Sigmoid colon (tissue), 7 donors: ENCODE measurements around the gene ATP12A. TPM values are rescaled to one million over a fixed set of nuclear protein-coding genes. Genes with fewer than 3 reads are reported as not detected.

Experiments used
- DNase-seq: peaks from one replicate; pipeline ENCODE4 v3.0.0-alpha.2; 2019
- H3K27ac ChIP-seq, 4 donors: fragments of 200-600 bp; sonication (generic); one replicate each; pipeline ENCODE4 v1.5.1; 2016 to 2019; ENCODE audit warnings: mild to moderate bottlenecking in 1 of 4
- H3K27me3 ChIP-seq, 3 donors: fragments of 200-600 bp; sonication (generic); one replicate each; pipeline ENCODE4 v1.5.1; 2019; ENCODE audit warnings: mild to moderate bottlenecking in 1 of 3
- H3K36me3 ChIP-seq, 4 donors: fragments of 200-600 bp; sonication (generic); one replicate each; pipeline ENCODE4 v1.5.1; 2016 to 2019
- H3K4me1 ChIP-seq, 4 donors: fragments of 200-600 bp; sonication (generic); one replicate each; pipeline ENCODE4 v1.5.1; 2017 to 2019
- H3K4me3 ChIP-seq, 4 donors: fragments of 200-600 bp; sonication (generic); one replicate each; pipeline ENCODE4 v1.5.1; 2017 to 2019; ENCODE audit warnings: mild to moderate bottlenecking in 2 of 4, moderate library complexity in 1 of 4
- H3K9me3 ChIP-seq, 4 donors: fragments of 200-600 bp in 3 of 4; sonication (generic) in 3 of 4; one replicate each; pipeline versions ENCODE4 v1.5.1 to v1.6.1; 2013 to 2019
- EP300 ChIP-seq, 4 donors: sonication (generic); formaldehyde crosslinking; IDR thresholded peaks; one replicate each; pipeline ENCODE4 v1.6.1; 2017; ENCODE audit warnings: antibody characterized with exemption in 4 of 4
- POLR2A ChIP-seq, 2 donors: fragments of 450-650 bp; IDR thresholded peaks; one replicate each; pipeline ENCODE4 v1.6.1; 2016; ENCODE audit warnings: antibody characterized with exemption in 2 of 2, mild to moderate bottlenecking in 2 of 2, moderate library complexity in 2 of 2
- POLR2AphosphoS5 ChIP-seq, 4 donors: sonication (generic); formaldehyde crosslinking; IDR thresholded peaks; one replicate each; pipeline ENCODE4 v1.6.1; 2017; ENCODE audit warnings: antibody characterized with exemption in 4 of 4
- WGBS, 2 donors: extraction: QIAGEN DNeasy Blood & Tissue Kit; methylation state at CpG; one replicate each; pipeline ENCODE4 v1.1.7; 2013; 5-methylcytosine and 5-hydroxymethylcytosine counted together
- intact Hi-C: fragments of 100-400 bp; cut with DNase I; formaldehyde crosslinking; loops from one replicate; pipeline ENCODE4 v1.15.1; 2023
- polyA plus RNA-seq, 3 donors: library from polyadenylated mRNA; stranded (reverse); fragments of 200-250 nt; gene quantifications; one replicate each; pipeline ENCODE4 v1.2.3, GENCODE V29; 2013
- total RNA-seq, 4 donors: library from RNA; depleted of rRNA; stranded (reverse); fragments of >200 nt; gene quantifications; one replicate each; pipeline ENCODE4 v1.1.0, GENCODE V29; 2016
- TF ChIP-seq, protein P1 (sequence below), 4 experiments: fragments of 450-650 bp in 3 of 4; fragments of 200-600 bp in 1 of 4; IDR thresholded peaks; one replicate each; pipeline ENCODE4 v1.5.1; 2016 to 2019; ENCODE audit warnings: antibody characterized with exemption in 4 of 4, mild to moderate bottlenecking in 3 of 4, moderate library complexity in 2 of 4
- donor health status: healthy with polysubstance abuse.
- donor health status: Bipolar disorder and iron deficiency.
- donor health status: healthy.

Gene ATP12A
- total and polyA plus RNA-seq, 7 donors = not detected

DNA sequence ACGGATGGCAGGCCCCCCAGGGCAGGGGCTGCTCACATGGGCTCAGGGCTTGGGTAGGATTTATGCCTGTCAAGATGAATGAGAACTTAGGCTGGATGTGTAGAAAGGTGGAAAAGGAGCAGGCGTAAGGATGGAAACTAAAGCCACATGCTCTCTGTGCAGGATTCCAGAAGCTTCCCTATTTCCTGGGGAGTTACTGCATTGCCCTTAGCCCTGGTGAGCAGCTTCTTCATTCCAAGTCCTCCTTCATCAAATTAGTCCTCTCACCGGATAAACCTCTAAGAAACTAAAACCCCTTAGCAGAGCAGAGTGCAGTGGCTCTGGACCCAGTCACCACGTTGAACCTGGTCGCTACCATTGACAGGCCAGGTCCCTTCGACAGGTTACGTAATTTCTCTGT lies 7.4 kb downstream of the ATP12A start:
- intact Hi-C loops = no loop called here
- H3K9me3 ChIP-seq = no peaks in the 10 kb centered on the region
- H3K4me3 ChIP-seq = no peak overlapping the region
- 88 to 89% methylated on average over 7 of the region's 7 CpGs for WGBS, 2 donors
- H3K4me1 ChIP-seq = no peaks in the 10 kb centered on the region
- H3K27me3 ChIP-seq = no peaks in the 10 kb centered on the region
- no peak for TF ChIP-seq POLR2AphosphoS5 (IDR thresholded peaks at IDR 0.05)
- TF ChIP-seq, protein P1, sequence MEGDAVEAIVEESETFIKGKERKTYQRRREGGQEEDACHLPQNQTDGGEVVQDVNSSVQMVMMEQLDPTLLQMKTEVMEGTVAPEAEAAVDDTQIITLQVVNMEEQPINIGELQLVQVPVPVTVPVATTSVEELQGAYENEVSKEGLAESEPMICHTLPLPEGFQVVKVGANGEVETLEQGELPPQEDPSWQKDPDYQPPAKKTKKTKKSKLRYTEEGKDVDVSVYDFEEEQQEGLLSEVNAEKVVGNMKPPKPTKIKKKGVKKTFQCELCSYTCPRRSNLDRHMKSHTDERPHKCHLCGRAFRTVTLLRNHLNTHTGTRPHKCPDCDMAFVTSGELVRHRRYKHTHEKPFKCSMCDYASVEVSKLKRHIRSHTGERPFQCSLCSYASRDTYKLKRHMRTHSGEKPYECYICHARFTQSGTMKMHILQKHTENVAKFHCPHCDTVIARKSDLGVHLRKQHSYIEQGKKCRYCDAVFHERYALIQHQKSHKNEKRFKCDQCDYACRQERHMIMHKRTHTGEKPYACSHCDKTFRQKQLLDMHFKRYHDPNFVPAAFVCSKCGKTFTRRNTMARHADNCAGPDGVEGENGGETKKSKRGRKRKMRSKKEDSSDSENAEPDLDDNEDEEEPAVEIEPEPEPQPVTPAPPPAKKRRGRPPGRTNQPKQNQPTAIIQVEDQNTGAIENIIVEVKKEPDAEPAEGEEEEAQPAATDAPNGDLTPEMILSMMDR (IDR thresholded peaks at IDR 0.05) = no peak
- no peak for TF ChIP-seq POLR2A (IDR thresholded peaks at IDR 0.05)
- no peak for TF ChIP-seq EP300 (IDR thresholded peaks at IDR 0.05)
- no peaks in the 10 kb centered on the region for H3K36me3 ChIP-seq
- no peak overlapping the region for H3K27ac ChIP-seq
- no peak for DNase-seq

DNA sequence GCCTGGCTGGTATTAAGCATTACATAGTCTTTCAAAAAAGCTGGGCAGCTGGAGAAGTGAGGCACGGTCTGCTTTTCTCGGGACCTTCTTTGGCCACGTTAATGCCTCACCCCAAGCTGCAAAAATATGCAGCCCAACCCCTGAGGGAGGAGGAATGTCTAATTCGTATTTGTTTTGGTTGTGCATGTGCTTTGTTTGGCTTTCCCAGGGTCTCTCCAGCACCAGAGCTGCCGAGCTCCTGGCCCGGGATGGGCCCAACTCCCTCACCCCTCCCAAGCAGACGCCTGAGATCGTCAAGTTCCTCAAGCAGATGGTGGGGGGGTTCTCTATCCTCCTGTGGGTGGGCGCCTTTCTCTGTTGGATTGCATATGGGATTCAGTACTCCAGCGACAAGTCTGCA lies 7.9 kb downstream of the ATP12A start:
- H3K36me3 ChIP-seq = no peaks in the 10 kb centered on the region
- TF ChIP-seq EP300 (IDR thresholded peaks at IDR 0.05) (no peak), POLR2AphosphoS5 (IDR thresholded peaks at IDR 0.05) (no peak), POLR2A (IDR thresholded peaks at IDR 0.05) (no peak)
- TF ChIP-seq, protein P1 (IDR thresholded peaks at IDR 0.05) = no peak
- no peak overlapping the region for H3K4me3 ChIP-seq
- 43 to 54% methylated on average over 10 of the region's 10 CpGs for WGBS, 2 donors
- DNase-seq = no peak
- intact Hi-C loops = no loop called here
- H3K9me3 ChIP-seq = no peaks in the 10 kb centered on the region
- H3K27ac ChIP-seq = no peak overlapping the region
- no peaks in the 10 kb centered on the region for H3K27me3 ChIP-seq
- no peaks in the 10 kb centered on the region for H3K4me1 ChIP-seq

DNA sequence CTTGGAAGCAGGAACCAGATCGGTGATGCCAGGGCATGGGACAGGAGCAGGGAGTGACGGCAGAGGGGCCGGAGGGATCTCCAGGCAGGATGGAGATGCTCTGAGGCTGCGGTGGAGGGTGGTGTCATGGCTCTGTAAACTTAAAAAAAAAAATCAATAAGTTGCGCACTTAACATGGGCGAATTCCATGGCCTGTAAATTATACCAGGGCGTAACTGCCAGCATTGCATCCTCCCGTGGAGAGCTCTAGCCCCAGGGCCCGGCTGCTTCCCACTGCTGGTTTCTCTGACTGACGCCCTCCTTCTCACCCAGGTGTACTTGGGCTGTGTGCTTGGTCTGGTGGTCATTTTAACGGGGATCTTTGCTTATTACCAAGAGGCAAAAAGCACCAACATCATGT lies 8.7 kb downstream of the ATP12A start:
- H3K27ac ChIP-seq = no peak overlapping the region
- H3K9me3 ChIP-seq = no peaks in the 10 kb centered on the region
- H3K27me3 ChIP-seq = no peaks in the 10 kb centered on the region
- no peaks in the 10 kb centered on the region for H3K4me1 ChIP-seq
- TF ChIP-seq, protein P1 (IDR thresholded peaks at IDR 0.05) = no peak
- TF ChIP-seq POLR2AphosphoS5 (IDR thresholded peaks at IDR 0.05) = no peak
- no peak for TF ChIP-seq EP300 (IDR thresholded peaks at IDR 0.05)
- TF ChIP-seq POLR2A (IDR thresholded peaks at IDR 0.05) = no peak
- no peak overlapping the region for H3K4me3 ChIP-seq
- 65 to 87% methylated on average over 11 of the region's 11 CpGs for WGBS, 2 donors
- H3K36me3 ChIP-seq = no peaks in the 10 kb centered on the region
- no peak for DNase-seq
- intact Hi-C loops = no loop called here

DNA sequence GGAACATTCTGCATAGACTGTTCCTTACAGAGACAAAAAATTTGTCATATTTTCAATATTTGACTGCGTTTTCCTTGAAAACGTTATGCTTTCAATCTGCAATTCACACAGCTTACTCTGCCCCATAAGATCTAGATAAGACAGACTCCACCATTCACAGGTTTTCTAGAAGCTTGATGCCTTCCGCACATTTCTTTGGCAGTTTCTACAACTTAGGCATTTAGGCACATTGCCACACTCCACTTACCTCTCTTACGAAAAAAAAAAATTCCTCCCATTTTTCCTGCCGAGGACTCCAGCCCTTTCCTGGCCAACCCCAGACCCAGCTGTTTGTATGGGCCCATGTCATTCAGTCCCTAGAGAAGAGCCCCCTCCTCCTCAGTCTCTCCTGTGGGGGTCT lies 11.2 kb downstream of the ATP12A start:
- no peak for DNase-seq
- H3K4me1 ChIP-seq = no peaks in the 10 kb centered on the region

DNA sequence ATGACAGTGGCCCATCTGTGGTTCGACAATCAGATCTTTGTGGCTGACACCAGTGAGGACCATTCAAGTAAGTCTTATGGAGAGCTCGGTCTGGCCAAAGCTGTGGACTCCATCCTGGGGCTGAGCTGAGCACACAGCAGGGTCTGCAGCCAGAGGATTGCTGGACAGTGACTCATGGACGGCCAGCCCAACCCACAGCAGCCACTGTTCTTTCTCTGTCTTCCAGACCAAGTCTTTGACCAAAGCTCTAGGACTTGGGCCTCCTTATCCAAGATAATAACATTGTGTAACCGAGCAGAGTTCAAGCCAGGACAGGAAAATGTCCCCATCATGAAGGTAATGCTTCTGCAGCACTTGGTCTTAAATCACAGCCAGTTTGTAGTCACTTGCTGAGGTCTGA lies 12.4 kb downstream of the ATP12A start:
- H3K4me1 ChIP-seq = no peaks in the 10 kb centered on the region
- H3K9me3 ChIP-seq = no peaks in the 10 kb centered on the region
- DNase-seq = no peak
- H3K36me3 ChIP-seq = no peaks in the 10 kb centered on the region
- WGBS, 2 donors = 48 to 62% methylated on average over 4 of the region's 4 CpGs
- intact Hi-C loops = no loop called here
- no peak for TF ChIP-seq EP300 (IDR thresholded peaks at IDR 0.05)
- TF ChIP-seq, protein P1 (IDR thresholded peaks at IDR 0.05) = no peak
- no peak for TF ChIP-seq POLR2A (IDR thresholded peaks at IDR 0.05)
- no peak for TF ChIP-seq POLR2AphosphoS5 (IDR thresholded peaks at IDR 0.05)
- H3K4me3 ChIP-seq = no peak overlapping the region
- H3K27ac ChIP-seq = no peak overlapping the region
- no peaks in the 10 kb centered on the region for H3K27me3 ChIP-seq

More for the DNA sequence above, 11.2 kb downstream of the ATP12A start:
- 62 to 83% methylated on average over 5 of the region's 5 CpGs for WGBS, 2 donors
- no peak for TF ChIP-seq EP300 (IDR thresholded peaks at IDR 0.05)
- intact Hi-C loops = no loop called here
- no peaks in the 10 kb centered on the region for H3K9me3 ChIP-seq
- no peaks in the 10 kb centered on the region for H3K36me3 ChIP-seq
- no peak overlapping the region for H3K4me3 ChIP-seq
- no peak overlapping the region for H3K27ac ChIP-seq
- H3K27me3 ChIP-seq = no peaks in the 10 kb centered on the region
